Measurements from ENCODE around the gene ADORA3. TPM values are rescaled to one million over a fixed set of nuclear protein-coding genes. Genes with fewer than 3 reads are reported as not detected.

The ADORA3 gene
- total and polyA plus RNA-seq, 10 of the 15 experiments (the other 5 are each of a cell fraction or from before 2014, with no cell fraction given) = 0.14 to 0.29 (median 0.18) TPM; not detected in 2

DNA sequence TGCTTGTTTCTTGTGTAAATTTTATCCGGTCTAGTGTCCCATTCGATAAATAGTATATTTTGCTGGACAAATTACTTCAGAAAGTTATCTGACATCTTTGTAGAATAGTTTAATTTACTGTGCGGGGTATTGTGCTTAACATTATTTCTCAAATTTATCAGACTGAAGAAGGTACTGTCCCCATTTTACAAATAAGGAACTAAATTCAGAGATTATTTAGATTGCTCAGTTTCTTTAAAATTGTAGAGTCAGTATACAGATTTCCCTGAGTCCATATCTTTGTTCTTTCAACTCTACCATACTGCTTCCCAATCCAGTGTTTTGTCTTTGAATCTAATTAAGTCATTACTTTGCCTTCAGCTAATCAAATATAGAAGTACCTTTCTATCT is 47.8 kb downstream of the ADORA3 start:
- ATAC-seq (no peak), DNase-seq (ENCODE audit: low read depth, low spot score) (no peak), FAIRE-seq (no peak)
- peak overlapping the region; percentile 3; the same call in 1 of the 2 replicates for H3K4me3 ChIP-seq
- intact Hi-C loops (cut with micrococcal nuclease; ENCODE audit: unreplicated experiment) (loop anchor here (2.0 kb wide), 1 partner anchor 13 kb away; no protein-coding TSS in a partner anchor), in situ Hi-C loops (cut with MboI) (no loop called here)
- H3K36me3 ChIP-seq (ENCODE audit: control insufficient read depth in 2 of 2, insufficient read depth in 2 of 2, low read length in 1 of 2) = peaks cover 7 to 18% of the 10 kb centered on the region in 2 experiments
- CTCF ChIA-PET = interaction anchor here (1.7 kb wide), 1 partner anchor 10 kb away, joined by 6 read pairs; no protein-coding TSS in a partner anchor
- RAD21 ChIA-PET (ENCODE audit: unreplicated experiment) = no interaction called here
- peak overlapping the region; percentile 59; the same call in 1 of the 2 replicates for H3K27ac ChIP-seq (ENCODE audit: control insufficient read depth, insufficient read depth)
- H3K9me3 ChIP-seq (replicated peaks; ENCODE audit: control insufficient read depth, insufficient read depth, low read length) = no peaks in the 10 kb centered on the region
- POLR2A ChIA-PET = no interaction called here
- H2AFZ ChIP-seq (ENCODE audit: control insufficient read depth, low read depth, low read length) = no peak overlapping the region
- H3K4me1 ChIP-seq (ENCODE audit: control insufficient read depth, insufficient read depth, low read length) = peaks cover 7% of the 10 kb centered on the region; the same call in 1 of the 2 replicates
- H3K27me3 ChIP-seq (replicated peaks in 1 of 2; ENCODE audit: control insufficient read depth in 2 of 2, insufficient read depth in 2 of 2, low read length in 1 of 2) = no peaks in the 10 kb centered on the region
- peak overlapping the region; percentile 74 for H3K4me2 ChIP-seq (ENCODE audit: control insufficient read depth, insufficient read depth)
- no peaks in the 10 kb centered on the region for H4K20me1 ChIP-seq (ENCODE audit: control insufficient read depth, insufficient read depth)
- no peak overlapping the region for H3K9ac ChIP-seq (ENCODE audit: control insufficient read depth, insufficient read depth, low read length)
- no TSS peak for BruUV-seq (replicated peaks)
- SMC1A ChIA-PET (ENCODE audit: uncharacterized antibody, unreplicated experiment) = no interaction called here
- 97% methylated on average over 3 of the region's 3 CpGs for WGBS (ENCODE audit: insufficient coverage, insufficient replicate concordance, low lambda C conversion rate, missing lambda C conversion rate)
- peaks cover 44% of the 10 kb centered on the region for H3K79me2 ChIP-seq (ENCODE audit: control insufficient read depth, insufficient read depth, low read length)
- TF ChIP-seq, protein P1, sequence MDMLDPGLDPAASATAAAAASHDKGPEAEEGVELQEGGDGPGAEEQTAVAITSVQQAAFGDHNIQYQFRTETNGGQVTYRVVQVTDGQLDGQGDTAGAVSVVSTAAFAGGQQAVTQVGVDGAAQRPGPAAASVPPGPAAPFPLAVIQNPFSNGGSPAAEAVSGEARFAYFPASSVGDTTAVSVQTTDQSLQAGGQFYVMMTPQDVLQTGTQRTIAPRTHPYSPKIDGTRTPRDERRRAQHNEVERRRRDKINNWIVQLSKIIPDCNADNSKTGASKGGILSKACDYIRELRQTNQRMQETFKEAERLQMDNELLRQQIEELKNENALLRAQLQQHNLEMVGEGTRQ (IDR thresholded peaks at IDR 0.05; ENCODE audit: borderline replicate concordance, low read depth, low read length) = no peak
- TF ChIP-seq MTA3 (IDR thresholded peaks at IDR 0.05; ENCODE audit: borderline replicate concordance, low read length) (no peak), EED (IDR thresholded peaks at IDR 0.05; ENCODE audit: low read depth) (no peak), POU2F2 (IDR thresholded peaks at IDR 0.05; ENCODE audit: borderline replicate concordance, low read depth, low read length) (no peak), ZSCAN29 (IDR thresholded peaks at IDR 0.05) (no peak), NR2C1 (IDR thresholded peaks at IDR 0.05) (no peak), MEF2A (IDR thresholded peaks at IDR 0.05; ENCODE audit: insufficient read depth, low read depth, low read length) (no peak), RCOR1 (conservative IDR thresholded peaks at IDR 0.05; ENCODE audit: low read depth, low read length) (no peak)
- TF ChIP-seq, protein P2, sequence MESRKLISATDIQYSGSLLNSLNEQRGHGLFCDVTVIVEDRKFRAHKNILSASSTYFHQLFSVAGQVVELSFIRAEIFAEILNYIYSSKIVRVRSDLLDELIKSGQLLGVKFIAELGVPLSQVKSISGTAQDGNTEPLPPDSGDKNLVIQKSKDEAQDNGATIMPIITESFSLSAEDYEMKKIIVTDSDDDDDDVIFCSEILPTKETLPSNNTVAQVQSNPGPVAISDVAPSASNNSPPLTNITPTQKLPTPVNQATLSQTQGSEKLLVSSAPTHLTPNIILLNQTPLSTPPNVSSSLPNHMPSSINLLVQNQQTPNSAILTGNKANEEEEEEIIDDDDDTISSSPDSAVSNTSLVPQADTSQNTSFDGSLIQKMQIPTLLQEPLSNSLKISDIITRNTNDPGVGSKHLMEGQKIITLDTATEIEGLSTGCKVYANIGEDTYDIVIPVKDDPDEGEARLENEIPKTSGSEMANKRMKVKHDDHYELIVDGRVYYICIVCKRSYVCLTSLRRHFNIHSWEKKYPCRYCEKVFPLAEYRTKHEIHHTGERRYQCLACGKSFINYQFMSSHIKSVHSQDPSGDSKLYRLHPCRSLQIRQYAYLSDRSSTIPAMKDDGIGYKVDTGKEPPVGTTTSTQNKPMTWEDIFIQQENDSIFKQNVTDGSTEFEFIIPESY (IDR thresholded peaks at IDR 0.05) = no peak
- TF ChIP-seq, protein P3, sequence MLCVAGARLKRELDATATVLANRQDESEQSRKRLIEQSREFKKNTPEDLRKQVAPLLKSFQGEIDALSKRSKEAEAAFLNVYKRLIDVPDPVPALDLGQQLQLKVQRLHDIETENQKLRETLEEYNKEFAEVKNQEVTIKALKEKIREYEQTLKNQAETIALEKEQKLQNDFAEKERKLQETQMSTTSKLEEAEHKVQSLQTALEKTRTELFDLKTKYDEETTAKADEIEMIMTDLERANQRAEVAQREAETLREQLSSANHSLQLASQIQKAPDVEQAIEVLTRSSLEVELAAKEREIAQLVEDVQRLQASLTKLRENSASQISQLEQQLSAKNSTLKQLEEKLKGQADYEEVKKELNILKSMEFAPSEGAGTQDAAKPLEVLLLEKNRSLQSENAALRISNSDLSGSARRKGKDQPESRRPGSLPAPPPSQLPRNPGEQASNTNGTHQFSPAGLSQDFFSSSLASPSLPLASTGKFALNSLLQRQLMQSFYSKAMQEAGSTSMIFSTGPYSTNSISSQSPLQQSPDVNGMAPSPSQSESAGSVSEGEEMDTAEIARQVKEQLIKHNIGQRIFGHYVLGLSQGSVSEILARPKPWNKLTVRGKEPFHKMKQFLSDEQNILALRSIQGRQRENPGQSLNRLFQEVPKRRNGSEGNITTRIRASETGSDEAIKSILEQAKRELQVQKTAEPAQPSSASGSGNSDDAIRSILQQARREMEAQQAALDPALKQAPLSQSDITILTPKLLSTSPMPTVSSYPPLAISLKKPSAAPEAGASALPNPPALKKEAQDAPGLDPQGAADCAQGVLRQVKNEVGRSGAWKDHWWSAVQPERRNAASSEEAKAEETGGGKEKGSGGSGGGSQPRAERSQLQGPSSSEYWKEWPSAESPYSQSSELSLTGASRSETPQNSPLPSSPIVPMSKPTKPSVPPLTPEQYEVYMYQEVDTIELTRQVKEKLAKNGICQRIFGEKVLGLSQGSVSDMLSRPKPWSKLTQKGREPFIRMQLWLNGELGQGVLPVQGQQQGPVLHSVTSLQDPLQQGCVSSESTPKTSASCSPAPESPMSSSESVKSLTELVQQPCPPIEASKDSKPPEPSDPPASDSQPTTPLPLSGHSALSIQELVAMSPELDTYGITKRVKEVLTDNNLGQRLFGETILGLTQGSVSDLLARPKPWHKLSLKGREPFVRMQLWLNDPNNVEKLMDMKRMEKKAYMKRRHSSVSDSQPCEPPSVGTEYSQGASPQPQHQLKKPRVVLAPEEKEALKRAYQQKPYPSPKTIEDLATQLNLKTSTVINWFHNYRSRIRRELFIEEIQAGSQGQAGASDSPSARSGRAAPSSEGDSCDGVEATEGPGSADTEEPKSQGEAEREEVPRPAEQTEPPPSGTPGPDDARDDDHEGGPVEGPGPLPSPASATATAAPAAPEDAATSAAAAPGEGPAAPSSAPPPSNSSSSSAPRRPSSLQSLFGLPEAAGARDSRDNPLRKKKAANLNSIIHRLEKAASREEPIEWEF (IDR thresholded peaks at IDR 0.05; ENCODE audit: insufficient replicate concordance, low read depth, low read length) = no peak
- TF ChIP-seq, protein P4, sequence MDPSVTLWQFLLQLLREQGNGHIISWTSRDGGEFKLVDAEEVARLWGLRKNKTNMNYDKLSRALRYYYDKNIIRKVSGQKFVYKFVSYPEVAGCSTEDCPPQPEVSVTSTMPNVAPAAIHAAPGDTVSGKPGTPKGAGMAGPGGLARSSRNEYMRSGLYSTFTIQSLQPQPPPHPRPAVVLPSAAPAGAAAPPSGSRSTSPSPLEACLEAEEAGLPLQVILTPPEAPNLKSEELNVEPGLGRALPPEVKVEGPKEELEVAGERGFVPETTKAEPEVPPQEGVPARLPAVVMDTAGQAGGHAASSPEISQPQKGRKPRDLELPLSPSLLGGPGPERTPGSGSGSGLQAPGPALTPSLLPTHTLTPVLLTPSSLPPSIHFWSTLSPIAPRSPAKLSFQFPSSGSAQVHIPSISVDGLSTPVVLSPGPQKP (IDR thresholded peaks at IDR 0.05; ENCODE audit: low read depth, low read length) = no peak
- TF ChIP-seq, protein P5, sequence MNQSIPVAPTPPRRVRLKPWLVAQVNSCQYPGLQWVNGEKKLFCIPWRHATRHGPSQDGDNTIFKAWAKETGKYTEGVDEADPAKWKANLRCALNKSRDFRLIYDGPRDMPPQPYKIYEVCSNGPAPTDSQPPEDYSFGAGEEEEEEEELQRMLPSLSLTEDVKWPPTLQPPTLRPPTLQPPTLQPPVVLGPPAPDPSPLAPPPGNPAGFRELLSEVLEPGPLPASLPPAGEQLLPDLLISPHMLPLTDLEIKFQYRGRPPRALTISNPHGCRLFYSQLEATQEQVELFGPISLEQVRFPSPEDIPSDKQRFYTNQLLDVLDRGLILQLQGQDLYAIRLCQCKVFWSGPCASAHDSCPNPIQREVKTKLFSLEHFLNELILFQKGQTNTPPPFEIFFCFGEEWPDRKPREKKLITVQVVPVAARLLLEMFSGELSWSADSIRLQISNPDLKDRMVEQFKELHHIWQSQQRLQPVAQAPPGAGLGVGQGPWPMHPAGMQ (IDR thresholded peaks at IDR 0.05; ENCODE audit: borderline replicate concordance) = no peak
